ENCODE data around the gene COBLL1.

Gene COBLL1

DNA sequence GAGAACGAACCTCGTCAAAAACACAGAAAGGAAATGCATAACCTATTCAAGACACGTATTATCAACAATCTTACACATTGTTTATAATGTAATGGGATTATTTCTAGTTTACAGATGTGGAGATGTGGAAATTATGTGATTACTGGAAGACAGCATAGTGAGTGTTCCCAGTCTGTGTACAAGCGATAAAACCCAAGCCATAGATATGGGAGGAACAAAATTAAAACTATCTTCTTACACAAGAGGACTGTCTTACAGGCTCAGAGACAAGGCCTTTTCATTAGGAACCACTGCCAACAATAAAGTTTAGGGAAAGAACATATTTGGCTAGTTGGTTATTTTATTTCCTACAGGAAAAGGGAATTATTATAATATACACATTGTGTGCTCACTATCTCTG is 20.3 kb downstream of the COBLL1 start:
- DNase-seq, result no peak

DNA sequence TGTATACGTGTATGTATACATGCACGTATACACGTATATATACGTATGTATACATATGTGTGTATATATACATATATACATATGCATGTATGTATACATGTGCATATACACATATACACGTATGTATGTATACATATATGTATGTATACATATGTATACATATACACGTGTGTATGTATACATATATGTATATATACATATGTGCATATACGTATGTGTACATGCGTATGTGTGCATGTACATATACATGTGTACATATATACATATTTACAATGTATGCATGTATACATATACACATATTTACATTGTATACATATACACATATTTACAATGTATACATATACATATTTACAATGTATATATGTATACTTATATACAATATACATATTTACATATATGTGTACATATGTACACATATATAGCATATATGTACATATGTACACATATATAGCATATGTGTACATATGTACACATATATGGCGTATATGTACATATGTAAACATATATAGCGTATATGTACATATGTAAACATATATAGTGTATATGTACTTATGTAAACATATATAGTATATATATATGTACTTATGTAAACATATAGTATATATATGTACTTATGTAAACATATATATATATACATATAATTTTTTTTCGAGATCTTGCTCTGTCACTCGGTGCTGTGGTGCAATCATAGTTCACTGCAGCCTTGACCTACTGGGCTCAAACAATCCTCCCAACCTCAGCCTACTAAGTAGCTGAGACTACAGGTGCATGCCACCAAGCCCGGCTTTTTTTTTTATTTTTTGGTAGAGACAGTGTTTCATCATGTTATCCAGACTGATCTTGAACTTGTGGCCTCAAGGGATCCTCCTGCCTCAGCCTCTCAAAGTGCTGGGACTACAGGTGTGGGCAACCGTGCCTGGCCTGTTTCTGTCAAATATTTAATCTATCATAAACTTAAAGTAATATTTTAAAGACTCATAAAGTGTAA is 23.2 kb downstream of the COBLL1 start:
- DNase-seq, result no peak

DNA sequence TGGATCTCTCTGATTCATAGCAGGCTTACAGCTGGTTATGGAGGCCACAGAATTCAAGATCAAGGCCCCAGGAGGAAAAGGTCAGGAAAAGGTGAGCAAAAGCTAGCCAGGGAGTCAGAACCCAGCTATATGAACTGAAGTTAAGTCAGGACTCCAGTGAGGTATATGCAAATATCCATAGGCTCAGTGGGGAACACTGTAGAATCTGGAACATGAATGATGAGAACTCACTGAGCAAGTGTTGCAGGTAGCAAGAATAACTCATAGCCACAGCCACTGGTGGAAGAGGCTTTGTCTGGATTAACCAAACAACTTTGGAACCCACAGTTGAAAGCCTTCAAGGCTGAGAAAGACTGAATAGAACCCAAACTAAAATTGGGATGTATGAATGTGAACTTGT is 24.7 kb downstream of the COBLL1 start:
- DNase-seq, result no peak

DNA sequence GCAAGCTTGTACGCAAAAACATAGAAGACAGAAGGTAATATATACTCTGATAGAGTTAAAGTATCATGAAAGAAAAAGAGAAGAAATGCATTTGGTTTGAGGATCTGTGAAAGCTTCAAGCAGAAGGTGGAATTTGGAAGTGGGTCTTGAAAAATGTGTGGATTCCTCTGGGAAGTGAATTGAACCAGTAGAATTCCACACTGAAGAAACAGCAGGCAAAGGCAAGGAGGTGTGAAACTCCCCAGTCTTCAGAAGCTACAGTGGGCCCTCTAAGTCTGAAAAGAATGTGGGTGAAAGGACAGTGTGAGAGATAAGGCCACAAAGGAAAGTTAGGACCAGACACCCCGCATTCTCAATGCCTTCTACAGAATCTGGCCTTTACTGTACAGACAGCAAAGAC is 25.6 kb downstream of the COBLL1 start:
- no peak for DNase-seq

DNA sequence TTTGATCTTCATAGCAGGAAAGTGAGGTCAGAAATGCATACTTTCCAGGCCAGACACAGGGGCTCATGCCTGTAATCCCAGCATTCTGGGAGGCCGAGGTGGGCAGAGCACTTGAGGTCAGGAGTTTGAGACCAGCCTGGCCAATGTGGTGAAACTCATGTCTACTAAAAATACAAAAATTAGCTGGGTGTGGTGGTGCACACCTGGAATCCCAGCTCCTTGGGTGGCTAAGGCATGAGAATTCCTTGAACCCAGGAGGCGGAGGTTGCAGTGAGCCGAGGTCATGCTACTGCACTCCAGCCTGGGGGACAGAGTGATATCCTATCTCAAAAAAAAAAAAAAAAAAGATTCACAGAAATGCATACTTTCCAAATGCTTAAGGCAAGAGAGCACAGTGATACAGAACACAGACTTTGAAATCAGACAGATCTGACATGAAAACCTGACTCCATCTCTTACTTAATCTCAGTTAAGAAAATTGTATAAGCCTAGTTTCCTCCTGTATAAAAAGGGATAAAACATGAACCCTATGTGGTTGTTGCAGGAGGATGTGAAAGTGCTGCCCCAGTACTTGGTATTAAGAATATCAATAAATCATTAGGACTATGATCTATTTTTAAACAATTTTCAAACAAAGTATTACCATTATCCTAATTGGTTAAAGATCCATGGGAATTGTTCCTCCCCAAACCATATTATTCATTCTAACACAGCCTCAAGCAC is 26.4 kb downstream of the COBLL1 start:
- no peak for DNase-seq

DNA sequence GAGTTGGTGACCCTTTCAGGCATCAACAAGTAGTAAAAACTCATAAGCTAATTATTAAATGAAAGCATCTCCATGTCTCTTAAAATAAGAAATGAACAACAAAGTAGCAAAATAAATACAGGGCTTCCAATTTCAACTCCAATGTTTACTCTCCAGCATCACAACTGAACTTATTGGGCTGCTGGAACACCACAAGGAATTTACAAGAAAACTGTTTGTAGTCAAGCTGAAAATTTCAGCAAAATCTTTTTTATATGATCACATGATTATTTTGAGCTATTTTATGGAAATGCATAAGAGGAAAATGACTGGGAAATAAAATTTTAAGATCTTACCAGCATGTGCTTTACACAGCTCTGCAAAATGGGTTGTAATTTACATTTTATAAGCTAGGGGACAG is 28.1 kb downstream of the COBLL1 start:
- DNase-seq, result no peak

DNA sequence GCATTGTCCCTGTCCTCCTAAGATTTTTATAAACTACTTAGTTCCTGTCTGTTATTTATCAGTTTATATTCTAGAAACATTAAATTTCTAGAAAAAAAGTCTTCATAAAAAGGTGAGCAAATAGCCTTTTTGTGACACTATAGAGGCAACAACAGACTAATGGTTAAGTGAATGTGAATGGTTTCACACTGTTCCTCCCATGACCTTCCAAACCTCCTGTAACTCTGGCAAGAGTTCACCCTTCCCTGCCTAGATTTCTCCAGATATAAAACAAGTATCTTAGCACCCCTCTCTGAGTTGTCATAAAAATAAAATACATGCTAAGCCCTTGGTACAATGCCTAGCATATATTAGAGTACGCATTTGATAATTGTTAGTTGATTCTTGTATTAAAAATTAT is 29.2 kb downstream of the COBLL1 start:
- no peak for DNase-seq

DNA sequence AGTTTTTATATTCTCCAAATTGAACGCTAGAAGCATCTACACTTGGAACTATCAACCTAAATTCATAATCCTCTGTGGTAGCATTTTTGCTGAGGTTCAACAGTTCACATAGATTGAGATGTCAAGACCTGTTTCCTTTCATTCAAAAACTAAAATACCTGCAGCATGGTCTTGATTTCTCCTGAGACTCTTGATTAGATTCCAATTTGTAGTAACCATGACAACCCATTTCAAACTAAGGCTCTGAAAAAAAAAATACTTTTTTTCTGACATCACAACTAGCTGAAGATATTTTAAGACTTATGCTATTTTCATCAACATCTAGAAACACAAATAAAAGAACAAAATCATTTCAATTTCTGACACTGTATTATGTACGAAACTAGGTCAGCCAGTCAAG is 29.8 kb downstream of the COBLL1 start:
- no peak for DNase-seq

DNA sequence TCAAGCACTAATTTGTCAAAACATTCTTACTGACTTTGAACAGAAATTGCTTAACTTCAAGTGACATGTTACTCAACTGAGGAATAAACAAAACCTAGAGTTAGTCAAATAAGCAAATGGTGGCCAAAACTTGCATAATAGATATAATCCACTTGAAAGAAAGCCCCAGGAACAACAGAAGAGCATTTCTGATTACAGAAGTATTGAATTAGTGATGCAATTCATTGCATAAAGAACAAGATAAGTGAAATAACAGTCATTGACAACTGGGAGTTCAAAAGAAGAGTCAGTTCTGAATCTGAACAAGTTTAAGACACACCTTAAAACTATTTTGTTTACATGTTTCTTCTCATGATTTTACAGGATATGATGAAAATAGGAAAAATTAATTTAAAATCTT is 30.8 kb downstream of the COBLL1 start:
- no peak for DNase-seq

DNA sequence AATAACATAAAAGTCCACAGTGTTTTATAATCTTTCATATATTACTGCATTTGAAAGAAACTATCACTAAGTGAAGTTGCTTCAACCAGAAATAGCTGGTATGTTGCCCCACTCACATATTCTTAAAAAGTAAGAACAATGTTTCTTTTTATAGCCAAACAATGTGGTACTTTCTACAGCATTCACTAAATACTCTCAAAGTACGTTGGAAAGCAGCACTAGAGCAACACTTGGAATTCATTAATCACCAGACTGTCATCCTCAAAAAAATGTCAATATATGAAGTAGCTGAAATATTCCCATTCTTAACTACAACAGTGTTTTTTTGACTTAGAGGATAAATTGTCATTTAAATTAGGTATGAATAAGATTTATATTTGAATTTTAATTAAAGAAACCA is 32.8 kb downstream of the COBLL1 start:
- no peak for DNase-seq

DNA sequence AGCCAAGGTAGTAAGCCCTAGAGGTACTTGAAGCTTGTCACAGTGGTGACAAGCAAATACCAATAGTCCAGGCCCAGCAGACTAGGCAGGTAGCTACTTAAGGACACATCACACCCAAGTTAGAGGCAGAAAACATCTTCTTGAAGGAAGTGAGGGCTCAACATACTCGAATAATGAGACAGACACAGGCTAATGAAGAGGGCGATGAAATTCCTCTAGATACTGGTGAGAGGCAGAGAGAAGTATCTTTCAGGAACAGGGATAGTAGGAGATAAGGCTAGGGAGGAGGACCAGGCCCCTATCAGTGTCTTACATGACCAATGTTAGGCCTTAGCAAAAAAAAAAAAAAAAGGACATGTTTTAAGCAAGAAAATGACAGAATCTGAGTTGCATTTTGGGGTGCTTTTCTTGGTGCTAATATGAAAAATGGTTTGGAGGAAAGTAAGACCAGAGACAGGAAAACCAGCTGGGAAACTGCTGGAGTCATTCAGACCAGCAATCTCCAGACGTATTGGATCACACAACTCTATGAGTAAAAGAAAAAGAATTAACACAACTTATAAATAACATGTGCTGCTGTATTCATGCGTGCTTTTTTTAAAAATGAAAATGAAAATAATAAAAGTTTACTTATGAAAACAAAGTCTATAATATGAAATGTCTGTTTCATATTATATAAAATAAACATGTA is 37.7 kb downstream of the COBLL1 start:
- DNase-seq, result no peak

DNA sequence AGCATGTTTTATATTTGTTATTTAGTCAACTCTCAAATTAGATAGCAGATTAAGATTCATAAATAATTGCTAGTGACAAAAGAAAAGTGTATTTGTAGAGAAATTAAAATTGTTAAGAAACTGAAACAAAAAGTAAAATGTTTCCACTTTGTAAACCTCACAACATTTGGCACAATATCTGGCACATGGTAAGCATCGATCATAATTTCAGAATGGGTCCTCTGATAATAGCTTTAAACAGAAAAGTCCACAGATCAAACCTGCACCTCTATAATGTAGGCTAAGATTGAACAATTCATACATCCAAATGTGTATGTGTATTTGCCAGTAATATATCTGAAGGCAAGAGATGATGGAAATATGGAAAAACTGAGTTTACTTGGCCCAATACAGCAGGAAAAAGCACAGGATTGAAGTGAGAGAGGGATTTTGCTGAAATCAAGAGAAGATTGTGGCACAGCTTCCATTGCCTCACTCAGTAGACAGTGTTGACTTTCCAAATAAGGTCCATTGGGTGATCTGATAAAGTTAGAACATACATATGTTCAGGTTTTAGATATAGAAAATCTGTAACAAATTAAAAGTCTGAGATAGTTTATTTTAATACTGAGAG is 39.4 kb downstream of the COBLL1 start:
- no peak for DNase-seq

DNA sequence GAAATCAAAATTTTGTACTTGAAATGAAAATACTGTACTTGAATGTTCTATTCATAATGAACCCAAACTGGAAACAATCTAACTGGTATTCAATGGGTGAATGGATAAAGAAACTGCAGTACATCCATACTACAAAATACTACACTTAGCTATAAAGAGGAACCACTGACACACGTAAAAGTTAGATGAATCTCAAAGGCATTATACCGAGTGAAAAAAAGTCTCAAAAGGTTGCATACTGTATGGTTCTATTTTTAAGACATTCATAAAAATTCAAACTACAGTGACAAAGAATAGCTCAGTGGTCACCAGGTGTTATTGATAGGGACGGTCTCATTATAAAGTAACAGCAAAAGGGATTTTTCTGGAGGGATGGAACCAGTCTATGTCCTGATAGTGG is 41.1 kb downstream of the COBLL1 start:
- DNase-seq, result no peak

DNA sequence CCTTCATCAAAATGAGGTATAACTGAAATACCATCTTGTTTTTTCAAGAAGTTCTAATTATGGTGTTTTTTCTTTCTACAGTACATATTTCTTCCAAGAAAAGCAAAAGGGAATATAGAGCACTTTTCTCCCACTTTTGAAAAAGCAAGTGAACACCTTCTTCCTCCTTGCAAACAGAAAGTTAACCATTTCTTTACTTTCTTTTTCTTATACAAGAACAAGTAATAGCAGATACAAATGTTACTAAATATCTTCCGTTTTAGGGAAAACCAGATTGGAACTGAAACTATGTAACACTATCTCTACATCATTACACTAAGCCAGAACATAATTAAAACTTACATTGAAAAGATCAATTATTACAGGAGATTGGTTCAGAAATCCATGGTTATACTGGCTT is 44.0 kb downstream of the COBLL1 start:
- DNase-seq, result no peak

DNA sequence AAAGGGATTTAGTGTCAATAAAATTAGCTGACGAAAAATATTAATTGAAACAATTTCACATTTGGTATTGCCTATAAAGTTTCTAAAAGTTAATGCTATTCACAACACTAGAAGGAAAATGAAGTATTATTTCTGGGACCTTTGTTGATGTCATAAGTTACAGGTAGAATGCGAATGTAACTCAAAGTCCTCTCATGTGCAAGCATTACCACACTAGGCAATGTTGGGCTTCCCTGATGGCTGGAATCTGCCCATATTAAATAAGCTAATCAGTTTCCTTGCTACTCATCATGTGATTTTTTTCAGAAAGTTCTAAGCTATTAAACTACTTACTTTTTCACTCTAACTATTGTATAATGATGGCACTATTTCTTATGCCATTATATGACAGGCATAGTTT is 44.6 kb downstream of the COBLL1 start:
- no peak for DNase-seq

DNA sequence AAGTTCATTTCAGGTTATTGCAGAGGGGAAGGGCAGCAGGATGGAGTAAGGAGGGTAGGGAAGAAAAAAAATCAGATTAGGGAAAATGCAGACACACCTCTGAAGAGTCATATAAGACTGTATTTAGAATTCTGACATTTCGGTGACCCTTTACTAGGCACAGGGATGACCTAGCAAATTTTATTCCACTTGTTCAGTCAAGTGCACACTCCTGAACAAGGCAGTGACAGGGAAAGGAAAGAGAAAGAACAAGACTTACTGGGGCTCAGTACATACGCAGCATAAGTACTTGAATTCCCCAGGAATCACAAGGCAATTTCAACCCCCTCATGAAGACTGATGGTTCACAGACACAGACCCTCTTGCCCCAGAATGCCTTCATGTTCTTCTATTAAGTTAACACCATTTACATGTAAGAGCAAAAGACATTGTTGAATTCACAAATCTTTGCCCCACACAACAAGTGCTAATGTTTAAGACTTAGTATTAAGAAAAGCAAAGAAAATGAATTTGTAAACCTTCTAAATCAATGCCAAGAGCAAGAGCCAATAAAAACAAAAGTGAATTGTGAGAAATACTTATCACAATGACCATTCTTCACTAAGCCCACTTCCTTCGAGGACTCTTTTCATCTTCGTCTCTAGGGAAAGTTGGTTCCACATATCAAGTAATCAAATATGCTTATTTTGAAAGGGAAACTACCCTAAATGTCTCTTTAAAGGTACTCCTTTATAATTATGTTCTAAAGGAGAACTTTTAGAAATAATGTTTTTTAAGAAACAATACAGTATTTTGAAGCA is 47.0 kb downstream of the COBLL1 start:
- DNase-seq, result no peak

DNA sequence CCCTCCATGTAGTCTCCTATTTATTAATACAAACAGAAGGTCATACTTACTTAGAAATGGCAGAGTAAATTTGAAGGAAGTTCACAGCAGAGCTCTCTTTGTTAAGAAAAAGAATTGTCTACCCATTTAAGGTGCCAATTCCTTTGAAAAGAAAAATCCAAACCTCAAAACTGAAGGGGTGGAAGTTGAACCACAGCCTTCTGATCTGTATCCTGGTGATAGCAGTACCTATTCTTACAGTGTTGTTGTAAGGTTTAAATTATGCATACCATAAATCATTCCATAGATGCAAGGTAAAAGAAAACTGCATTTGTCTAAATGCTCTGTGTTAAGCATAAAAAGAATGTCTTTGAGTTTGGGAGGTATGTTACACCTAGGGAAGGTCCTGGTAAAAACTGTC is 47.6 kb downstream of the COBLL1 start:
- DNase-seq, result no peak

DNA sequence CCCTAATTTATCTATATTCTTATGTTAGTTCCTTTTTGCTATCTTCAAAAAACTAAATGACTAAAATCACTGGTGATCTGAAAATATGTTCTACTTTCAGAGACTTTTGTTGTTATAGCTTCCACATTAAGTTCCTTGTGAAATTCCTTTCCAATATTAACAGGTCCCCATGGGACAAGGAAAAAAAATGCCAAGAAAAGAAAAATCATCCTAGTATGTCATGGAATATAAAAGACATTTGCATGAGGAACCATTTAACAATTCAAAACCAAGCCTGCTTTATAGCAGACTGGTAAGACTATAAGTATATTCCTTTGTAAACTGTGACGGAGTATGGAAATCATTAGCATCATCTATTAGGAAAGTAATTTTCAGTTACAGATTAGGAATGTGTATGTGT is 48.1 kb downstream of the COBLL1 start:
- DNase-seq, result no peak

DNA sequence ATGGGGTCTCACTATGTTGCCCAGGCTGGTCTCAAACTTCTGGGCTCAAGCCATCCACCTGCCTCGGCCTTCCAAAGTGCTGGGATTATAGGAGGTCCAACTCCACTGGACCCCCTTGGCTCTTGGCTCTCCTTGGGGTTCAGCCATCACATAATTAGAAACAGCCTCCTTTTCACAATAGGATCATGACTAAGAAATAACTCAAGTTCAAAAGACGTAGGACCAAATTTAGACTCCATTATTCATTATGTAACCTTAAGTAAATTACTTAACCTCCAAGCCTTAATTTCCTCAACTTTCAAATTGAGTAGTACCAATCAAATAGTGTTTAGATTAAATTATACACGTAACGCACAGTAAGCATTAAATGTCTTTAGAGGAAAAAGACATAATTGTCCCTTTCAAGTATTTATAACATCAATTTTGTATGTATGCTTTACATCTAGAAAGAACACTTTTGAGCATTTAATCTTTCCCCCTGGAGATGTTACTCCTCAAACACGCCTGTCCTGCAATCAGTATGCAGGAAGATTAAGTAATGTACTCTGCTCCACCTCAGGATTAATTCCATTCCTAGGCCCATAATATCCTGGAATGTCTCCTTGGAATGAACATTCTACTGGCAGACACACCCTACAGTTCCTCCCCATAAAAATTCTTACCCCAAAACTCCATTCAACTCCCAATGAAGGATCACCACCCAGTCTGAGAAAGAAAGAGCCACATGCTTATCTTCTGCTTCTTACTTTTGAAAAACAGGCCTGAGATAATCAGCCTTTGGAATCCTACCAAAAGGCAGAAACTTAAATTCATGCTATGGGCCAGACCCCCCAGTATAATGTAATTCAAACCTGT is 49.1 kb downstream of the COBLL1 start:
- no peak for DNase-seq

DNA sequence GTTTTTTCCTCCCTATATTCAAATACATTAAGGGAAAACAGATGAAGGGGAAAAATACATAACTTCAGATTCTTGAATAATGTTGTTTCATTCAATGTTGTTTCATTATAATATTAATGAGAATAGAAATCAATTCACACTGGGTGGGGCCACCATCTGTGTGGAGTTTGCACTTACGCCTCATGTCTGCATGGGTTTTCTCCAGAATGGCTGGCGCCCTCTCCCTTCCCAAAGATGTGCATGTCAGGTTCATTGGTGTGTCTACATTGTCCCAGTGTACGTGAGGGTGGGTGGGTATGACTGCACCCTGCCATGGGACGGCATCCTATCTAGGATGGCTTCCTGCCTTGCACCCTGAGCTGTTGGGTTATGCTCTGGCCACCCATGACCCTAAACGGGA is 51.7 kb downstream of the COBLL1 start:
- no peak for DNase-seq

DNA sequence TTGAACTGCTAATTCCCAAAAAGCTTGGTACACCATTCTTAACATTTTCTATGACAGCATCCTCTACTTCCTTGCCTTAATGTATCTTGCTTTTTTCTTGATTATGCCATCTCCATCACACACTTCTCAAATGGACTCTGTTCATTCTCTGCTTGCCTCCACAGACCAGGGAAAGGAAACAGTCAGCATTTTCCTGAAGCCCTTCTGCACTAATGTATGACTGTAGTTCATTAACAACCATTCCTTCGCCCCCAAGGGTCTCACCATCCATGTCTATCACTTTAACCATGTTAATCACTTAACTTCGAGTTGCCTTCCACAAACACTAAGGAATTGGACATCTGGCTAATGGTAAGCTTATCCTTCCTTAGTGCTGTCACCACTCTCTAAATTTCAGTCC is 54.8 kb downstream of the COBLL1 start:
- no peak for DNase-seq

Data from activated effector memory CD4-positive, alpha-beta T cell treated with Interleukin-2 at 50 U/mL for 16 hours (primary cell).